Measurements from ENCODE around the gene TBL1XR1.
"Not testable (repeated sequence)": the region's sequence is repeated elsewhere in the genome, so short reads cannot be mapped to it uniquely, and the experiment has no call there.

Gene TBL1XR1

DNA sequence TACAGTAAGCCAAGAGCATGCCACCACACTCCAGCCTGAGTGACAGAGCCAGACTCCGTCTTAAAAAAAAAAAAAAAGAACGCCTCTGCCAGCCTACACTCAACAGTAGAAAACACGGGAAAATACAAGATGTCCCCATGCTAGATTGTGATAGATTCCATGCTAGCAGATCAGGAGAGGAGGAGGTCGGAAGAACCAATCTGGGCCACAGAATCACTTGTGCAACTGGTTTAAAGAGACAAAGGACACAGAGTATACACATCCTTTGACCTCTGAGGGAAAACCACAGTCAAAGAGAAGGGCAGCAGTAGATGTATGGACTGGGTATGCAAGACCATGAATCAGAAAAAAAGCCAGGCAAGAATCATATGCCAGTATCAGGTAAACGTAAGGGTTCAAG lies 15.9 kb downstream of the TBL1XR1 start:
- DNase-seq (ENCODE audit: low read depth in 2 of 2) = no peak

DNA sequence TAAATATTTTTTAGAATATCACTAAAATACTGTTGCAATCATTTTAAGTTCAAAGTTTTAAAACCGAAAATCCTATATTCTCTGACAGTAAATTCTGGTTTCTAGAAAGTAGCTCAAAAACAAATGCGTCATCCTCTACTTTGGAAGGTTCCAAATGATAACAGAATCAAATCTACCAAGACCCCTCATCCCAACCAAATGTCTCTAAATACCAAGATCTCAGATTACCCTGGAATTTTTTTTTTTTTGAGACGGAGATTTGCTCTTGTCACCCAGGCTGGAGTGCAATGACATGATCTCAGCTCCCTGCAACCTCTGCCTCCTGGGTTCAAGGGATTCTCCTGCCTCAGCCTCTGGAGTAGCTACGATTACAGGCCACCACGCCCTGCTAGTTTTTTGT lies 16.8 kb downstream of the TBL1XR1 start:
- DNase-seq (ENCODE audit: low read depth in 2 of 2) = no peak

DNA sequence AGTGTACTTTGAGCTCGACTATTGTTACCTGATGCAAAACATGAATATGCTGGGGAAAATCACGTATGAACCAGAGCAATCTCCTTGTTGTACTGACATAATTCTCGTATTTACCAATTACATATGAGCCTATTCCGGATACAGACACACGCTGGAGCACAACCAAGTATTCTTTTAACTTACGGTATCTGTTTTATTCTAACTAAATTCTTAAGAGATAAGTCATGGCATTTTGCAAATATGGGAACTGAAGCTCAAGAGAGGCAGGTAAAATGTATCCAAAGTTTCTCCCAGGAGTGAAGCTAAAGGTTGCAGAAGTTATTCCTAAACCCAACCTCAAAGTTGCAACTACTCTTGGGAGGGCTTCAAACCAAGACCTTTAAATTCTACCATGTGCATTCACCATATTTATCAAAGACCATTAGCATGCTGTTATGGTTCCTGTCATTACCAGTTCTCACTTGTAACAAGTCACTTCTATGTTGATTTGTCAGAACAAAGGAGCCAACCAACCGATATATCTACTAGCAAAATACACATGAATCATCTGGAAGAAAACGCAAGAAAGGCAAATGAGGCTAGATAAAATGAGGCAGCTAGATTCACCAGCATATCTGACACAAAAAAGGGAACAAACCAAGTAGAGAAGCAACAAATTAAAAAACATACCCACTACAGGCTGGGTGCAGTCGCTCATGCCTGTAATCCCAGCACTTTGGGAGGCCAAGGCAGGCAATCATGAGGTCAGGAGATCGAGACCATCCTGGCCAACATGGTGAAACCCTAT lies 17.8 kb downstream of the TBL1XR1 start:
- DNase-seq (ENCODE audit: low read depth in 2 of 2) = no peak

DNA sequence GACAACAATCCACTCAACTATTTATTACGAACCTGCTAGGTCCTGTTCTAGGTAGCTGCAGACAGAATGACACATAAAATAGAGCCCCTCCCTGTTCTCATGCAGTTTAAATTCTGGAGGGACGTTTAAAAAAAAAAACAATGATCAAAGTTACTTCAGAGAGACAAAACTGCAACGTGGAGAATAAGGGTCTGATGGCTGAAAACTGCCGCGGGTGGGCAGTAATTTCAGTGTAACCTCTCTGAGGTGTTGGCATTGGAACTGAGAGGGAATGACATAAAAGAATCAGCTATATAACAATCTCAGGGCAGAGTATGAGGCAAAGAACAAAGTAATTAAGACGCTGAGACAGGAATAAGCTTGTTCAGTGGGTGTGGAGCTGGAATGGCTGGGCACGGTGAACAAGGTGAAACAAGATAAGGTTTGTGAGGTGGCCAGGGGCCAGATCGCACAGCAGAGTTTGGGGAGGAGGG lies 19.5 kb downstream of the TBL1XR1 start:
- DNase-seq (ENCODE audit: low read depth in 2 of 2) = no peak

DNA sequence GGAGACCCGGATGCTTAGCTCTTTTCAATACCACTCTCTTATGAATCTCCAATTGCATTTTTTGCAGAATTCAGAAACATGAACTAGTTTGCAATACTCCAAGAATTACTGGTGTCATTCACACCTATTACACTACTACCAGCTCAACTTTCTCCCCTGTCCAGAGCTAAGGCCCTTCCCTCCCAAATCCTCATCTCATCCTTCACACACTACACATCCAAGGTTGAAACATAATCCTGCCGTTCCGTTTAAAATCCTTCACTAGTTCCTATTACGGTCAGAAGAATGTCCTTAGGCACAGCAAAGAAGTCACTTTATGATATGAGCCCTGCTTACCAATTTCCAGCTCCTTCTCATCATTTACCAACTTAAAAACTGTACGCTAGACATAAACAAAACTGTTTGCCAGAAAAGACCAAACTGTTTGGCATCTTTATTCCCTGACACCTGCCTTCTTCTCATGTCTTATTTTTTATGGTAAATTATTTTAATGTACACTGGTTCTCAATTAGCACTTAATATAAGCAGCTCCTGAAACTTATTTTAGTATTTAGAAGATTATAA lies 22.6 kb downstream of the TBL1XR1 start:
- DNase-seq (ENCODE audit: low read depth in 2 of 2) = no peak

DNA sequence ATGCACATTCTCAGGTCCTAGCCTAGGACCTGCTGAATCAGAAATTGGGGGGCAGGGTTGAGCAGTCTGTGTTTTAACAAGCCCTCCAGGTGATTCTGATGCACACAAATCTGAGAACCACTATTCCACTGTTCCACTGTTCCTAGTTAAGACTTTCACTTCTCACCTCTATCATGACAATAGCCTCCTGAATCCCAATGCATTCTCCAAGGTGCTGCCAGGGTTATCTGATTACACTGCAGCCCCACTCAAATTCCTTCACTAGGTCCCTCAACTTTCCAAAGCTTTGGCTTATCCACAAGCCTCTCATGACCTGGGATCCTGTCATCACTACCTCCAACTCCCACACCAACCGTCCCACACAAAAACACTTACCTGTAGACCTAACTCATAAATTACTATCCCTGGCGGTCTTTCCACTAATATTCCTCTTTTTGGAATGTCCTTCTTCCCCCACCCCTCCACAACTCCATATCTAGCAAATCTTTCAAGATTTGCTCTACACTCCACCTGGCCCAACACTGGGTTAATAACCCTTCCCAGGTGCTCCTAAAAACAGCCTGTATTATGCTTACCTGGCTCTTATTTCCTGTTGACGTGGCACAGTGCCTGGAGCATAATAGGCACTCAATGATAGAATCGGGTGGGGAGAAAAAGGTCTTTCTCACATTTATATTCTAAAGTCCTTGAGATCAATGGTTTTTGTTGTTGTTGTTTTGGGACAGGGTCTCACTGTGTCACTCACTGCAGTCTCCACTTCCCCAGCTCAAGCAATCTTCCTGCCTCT lies 27.2 kb downstream of the TBL1XR1 start:
- no peak for DNase-seq (ENCODE audit: low read depth in 2 of 2)

DNA sequence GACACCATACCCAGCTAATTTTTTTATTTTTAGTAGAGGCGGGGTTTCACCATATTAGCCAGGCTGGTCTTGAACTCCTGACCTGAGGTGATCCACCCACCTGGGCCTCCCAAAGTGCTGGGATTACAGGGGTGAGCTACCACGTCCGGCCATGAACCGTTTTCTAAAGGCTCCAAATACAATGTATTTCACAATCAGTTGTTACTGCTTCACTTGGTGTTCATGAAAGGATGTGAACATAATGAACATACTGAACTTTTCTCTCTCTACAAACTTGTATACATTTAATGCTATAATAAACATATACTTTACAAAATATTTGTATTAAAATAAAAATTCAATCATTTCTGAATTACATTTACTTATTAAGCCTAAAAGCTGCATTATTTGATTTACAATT lies 28.9 kb downstream of the TBL1XR1 start:
- DNase-seq (ENCODE audit: low read depth in 2 of 2) = no peak

DNA sequence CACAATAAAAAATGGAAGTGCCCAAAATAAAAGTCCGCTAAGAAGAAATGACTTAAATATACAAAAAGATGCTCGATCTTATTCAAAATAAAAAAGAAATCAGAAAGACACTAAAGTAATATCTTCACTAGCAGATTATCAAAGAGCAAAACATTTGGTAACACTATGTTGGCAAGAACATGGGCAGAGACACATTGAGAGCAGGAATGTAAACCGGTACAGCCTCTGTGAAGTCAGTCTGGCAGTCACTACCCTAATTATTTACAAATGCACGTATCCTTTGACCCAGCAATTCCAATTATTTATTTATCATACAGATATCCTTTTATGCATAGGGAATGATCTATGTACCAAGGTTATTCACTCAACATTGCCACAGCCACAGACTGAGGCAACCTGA lies 34.5 kb downstream of the TBL1XR1 start:
- no peak for DNase-seq (ENCODE audit: low read depth in 2 of 2)

DNA sequence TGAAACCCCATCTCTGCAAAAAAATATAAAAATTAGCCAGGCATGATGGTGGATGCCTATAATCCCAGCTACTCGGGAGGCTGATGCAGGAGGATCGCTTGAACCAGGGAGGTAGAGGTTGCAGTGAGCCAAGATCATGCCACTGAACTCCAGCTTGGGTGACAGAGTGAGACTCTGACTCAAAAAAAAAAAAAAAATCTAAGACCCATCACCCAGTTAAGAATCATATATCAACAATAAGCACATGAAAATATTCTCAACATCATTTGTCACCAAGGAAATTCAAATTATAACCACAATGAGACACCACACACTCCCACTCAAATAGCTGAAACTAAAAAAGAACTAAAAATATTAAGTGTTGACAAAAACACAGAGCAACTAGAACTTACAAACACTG lies 35.7 kb downstream of the TBL1XR1 start:
- not testable (repeated sequence) for DNase-seq (ENCODE audit: low read depth in 2 of 2)

DNA sequence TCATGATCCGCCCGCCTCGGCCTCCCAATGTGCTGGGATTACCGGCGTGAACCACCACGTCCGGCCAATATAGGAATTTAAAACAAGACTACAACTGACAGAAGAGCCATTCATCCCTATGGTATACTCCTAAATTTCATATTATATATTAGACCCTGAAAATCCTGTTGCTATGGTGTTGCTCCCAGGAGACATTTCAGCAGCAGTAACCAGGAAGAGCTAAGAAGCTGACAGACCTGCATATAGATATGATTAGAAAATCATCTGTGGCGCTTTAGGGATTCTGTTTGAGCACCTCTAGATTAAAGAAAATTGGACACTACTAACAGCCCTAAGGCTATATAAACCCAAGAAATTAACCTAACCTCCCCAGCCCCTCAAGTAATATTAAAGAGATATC lies 38.8 kb downstream of the TBL1XR1 start:
- DNase-seq (ENCODE audit: low read depth in 2 of 2) = no peak

DNA sequence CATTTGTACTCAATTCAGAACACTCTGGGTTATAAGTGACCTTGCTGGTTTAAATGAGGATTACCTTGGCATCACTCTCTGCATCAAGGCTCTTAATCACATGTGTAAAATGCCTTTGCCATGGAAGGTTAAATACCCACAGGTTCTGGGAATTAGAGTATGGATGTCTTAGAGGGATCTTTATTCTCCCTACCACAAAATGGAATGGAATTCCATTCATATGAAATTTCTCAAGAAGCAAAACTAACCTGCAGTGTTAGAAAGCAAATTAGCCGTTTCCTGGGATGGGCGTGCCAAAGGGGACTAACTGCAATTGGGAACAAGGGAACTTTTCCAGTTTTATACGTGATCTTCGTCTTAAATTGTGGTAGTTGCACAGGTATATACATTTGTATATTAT lies 39.8 kb downstream of the TBL1XR1 start:
- no peak for DNase-seq (ENCODE audit: low read depth in 2 of 2)

DNA sequence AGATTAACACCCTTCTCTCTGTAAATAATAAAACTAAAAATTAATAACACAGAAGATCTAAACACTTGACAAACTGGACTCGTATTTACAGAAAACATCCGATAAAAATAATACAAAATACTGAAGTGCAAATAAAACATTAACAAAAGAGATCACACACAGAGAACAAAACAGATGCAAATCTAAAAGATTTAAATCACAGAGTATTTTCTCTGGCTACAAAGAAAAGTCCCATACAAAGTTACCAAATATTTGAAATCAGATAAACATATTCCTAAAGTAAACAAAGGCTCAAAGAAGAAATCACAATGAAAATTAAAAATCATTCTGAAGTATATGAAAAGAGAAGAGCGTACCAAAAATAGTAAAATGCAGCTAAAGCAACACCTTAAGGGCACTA lies 42.5 kb downstream of the TBL1XR1 start:
- no peak for DNase-seq (ENCODE audit: low read depth in 2 of 2)

DNA sequence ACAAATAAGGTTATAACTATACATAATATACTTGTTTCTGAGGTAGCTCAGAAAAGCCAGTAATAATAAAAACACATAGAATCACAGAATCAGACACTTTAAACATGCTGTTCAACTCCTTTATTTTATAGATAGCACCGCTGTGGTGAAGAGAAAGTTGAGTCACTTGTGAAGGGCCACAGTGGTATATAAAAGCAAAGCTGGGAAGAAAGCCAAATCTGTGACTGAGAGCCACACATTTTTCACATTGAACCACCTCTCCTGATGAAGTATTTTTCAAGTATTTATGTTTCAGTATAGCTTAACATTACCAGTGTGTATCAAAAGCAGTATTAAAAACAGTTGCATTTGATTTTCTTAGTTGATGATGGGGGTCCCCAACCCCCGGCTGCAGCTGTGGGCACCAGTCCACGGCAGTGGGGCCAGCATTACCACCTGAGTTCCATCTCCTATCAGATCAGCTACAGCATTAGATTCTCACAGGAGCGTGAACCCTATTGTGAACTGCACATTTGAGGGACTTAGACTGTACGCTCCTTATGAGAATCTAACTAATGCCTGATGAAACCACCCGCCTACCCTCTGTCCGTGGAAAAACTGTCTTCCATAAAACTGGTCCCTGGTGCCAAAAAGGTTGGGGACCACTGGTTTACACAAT lies 46.2 kb downstream of the TBL1XR1 start:
- no peak for DNase-seq (ENCODE audit: low read depth in 2 of 2)

DNA sequence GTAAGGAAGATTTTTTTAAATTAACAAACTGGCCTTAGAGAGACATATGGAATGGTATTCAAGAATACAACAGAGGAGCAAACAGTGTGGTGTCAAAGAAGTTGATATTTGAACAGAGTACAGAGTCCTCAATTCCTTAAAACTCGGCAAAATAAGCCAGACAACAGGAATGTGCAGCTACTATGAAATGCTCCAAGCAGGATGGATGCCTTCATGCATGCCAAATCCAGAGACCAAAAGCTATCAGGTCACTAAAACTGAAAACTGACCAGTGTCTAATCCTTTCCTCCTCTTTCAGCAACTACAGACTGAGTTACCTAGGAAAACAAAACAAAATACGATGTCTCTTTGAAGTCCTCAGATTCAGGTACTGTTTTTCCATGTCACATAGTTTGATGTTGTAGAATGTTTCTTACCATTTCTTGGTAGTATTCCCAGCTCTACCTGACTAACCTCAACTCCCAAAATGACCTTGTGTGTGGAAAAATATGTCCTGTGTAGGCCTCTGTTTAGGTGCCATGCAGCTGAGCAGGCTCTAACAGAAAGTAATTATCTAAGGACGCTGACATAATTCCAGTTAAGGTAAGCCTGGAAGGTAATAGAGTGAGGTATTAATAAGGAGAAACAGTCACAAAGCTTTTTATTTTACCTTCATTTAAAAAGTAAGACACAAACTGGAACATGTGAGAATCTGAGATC lies 46.9 kb downstream of the TBL1XR1 start:
- no peak for DNase-seq (ENCODE audit: low read depth in 2 of 2)

DNA sequence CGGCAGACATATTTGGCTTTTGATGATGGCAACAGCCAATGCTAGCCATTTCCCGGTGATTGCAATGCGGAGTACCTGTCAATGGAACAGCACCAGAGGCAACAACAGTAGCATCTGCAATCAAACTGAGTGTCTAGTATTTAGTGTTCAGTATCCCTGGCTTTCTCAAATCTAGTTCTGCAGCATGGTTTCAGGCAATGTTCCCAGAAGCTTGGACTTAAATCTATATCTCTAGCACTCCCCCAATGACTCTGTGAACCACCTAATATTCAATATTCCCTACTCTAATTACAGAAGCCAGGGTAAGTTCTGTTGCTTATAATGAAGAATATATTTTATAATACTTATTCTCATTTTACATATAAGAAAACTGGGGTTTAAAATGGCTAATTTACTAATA lies 48.2 kb downstream of the TBL1XR1 start:
- DNase-seq (ENCODE audit: low read depth in 2 of 2) = no peak

DNA sequence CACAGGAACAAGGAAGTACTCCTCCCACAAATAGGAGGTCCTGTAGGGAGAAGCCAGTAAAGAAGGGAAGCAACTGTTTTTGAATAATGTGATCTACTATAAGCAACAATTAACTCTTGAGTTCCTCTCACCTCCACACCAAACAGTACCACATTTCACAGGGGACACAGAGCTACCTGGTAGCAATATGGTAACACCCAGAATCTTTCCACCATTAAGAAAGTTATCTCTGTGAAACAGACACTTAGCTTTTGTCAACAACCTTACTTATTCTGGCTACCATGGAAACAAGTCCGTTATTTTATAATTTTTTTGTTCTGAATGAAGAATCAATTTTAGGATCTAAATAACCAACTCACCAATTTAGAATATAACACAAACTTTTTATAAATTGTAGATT lies 49.5 kb downstream of the TBL1XR1 start:
- DNase-seq (ENCODE audit: low read depth in 2 of 2) = no peak

DNA sequence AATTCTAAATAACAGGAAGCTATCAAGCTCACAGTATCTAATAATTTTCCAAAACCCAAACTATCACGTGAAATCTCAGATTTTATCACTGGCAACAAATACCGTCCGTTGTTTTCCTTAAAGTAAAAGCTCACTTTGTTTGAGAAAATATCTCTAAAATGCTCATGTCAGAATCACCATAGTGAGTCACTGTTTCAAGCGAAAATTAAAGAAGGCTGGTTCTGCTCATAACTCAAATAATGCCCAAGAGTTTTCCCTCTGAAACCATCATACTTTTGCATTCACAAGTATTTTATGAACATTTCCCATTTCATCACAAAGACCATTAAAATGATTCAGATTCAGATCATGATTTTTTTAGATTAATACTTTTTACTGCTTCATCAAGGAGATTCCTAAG lies 50.6 kb downstream of the TBL1XR1 start:
- DNase-seq (ENCODE audit: low read depth in 2 of 2) = no peak

DNA sequence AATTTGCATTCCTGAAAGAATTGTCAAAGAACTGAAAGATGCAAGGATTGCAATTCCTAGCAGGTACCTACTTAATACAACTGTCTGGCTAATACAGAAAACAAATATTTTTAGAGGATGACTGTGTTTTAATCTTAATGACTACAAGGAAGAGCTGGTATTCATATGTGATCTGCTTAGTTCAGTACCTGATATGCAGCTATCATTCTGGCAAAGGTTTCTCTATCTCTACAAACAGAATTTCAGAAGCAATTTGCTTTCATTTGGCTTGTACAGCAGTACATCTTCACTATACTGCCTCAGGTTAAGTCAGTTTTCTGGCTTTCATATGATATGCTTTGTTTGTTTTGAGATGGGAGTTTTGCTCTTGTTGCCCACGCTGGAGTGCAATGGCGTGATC lies 51.3 kb downstream of the TBL1XR1 start:
- DNase-seq (ENCODE audit: low read depth in 2 of 2) = no peak

DNA sequence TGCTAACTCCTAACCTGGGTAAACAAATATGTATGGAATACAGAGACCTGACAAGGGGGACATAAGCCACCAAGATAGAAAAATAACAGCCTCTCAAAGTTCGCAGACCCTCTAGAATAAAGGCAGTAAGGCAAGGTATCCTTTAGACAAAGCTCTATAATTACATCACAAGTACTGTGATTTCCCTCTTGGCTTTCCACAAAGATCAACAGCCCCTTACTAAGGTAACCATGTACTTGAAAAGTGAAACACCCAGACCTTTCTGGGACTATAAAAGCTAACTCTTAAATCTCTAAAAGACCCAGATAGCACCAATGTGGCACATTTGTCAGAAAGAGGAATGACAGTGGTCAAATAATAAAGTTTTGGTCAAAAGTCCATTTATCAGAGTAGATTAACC lies 51.9 kb downstream of the TBL1XR1 start:
- DNase-seq (ENCODE audit: low read depth in 2 of 2) = no peak

DNA sequence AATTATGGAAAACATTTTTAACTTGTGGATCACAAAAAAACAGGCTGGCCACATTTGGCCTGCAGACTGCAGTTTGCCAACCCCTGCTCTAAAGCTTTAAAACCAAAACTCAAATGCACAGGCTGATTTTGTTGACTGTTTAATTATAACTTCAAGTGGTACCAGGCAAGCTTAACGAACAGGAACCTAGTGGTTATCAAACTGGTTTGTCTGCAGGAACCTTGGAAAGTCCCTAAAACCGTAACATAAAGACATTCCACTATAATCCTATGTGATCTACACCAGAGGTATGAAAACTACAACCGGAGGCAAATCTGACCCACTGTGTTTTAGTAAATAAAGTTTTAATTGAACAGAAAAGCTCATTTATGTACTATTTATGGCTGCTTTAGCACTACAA lies 52.4 kb downstream of the TBL1XR1 start:
- no peak for DNase-seq (ENCODE audit: low read depth in 2 of 2)

DNA sequence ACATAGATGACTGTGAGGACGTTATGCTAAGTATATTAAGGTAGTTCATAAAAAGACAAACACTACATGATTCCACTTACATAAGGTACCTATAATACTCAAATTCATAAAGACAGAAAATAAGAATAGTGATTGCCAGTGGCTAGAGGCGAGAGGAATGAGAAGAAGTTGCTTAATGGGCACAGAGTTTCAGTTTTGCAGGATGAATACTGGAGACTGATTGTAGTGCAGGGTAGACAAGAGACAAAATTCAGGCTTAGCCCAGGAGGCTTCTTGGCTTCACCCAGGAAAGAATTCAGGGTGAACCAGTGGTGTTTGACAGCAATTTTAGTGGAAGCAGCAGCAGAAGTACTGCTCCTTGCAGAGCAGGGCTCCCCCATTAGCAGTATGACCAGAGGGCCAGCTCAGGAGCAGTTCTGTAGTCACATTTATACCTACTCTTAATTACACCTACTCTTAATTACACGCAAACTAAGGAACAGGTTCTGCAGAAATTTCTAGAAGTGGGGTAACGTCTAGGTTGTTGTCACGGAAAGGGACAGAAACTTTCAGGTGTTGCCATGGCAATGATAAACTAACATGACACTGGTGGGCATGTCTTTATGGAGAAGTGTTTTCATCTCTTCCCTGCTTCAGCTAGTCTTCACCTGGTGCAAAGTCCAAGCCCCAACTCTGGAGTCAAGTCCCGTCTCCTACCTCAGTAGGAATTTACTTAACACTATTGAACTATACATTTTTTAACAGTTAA lies 55.2 kb downstream of the TBL1XR1 start:
- no peak for DNase-seq (ENCODE audit: low read depth in 2 of 2)

Data from activated CD8-positive, alpha-beta memory T cell treated with anti-CD3 and anti-CD28 coated beads for 4 hours (primary cell).